Astrocyte of the spinal cord (primary cell): ENCODE results near the gene PPP2R1B.

Experiments
- DNase-seq: peaks from one replicate; pipeline ENCODE4 v3.0.0; 2011; ENCODE audit warnings: low read depth, low spot score
- H3K4me3 ChIP-seq: 2 replicates; pipeline ENCODE4 v1.5.1; 2011; ENCODE audit warnings: low read depth, mild to moderate bottlenecking, low read length, moderate library complexity
- in situ Hi-C: cut with HindIII; loops from 2 replicates; pipeline ENCODE4 v1.10.0; 2017; ENCODE audit warnings: low sequenced_read_pairs
- TF ChIP-seq, protein P1 (sequence below): IDR thresholded peaks from 2 replicates; pipeline ENCODE4 v1.5.1; 2012; ENCODE audit warnings: low read depth, mild to moderate bottlenecking, low read length, inconsistent platforms

PPP2R1B gene

DNA sequence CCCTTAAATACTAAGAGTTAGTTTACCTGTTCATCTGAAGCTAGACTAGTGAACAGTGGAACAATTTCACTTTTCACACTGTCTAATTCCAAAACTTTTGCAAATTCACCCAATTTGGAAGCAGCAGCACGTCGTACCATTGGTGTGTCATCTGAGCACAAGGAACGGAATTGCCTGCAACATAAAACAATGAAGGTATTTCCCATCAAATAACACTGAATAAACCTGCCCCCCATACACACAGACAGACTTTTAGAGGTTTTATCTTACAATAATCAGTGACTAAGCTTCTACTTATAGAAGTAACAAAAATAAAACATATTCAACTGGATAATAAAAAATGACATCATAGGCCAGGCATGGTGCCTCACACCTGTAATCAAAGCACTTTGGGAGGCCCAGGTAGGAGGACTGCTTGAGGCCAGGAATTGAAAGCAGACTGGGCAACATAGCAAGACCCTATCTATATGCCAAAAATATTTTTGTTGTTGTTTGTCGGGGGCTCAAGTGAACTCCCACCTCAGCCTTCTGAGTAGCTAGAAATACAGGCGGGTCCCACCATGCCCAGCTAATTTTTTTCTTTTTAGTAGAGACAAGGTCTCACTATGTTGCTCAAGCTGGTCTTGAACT is 6.3 kb downstream of the PPP2R1B start:
- TF ChIP-seq, protein P1, sequence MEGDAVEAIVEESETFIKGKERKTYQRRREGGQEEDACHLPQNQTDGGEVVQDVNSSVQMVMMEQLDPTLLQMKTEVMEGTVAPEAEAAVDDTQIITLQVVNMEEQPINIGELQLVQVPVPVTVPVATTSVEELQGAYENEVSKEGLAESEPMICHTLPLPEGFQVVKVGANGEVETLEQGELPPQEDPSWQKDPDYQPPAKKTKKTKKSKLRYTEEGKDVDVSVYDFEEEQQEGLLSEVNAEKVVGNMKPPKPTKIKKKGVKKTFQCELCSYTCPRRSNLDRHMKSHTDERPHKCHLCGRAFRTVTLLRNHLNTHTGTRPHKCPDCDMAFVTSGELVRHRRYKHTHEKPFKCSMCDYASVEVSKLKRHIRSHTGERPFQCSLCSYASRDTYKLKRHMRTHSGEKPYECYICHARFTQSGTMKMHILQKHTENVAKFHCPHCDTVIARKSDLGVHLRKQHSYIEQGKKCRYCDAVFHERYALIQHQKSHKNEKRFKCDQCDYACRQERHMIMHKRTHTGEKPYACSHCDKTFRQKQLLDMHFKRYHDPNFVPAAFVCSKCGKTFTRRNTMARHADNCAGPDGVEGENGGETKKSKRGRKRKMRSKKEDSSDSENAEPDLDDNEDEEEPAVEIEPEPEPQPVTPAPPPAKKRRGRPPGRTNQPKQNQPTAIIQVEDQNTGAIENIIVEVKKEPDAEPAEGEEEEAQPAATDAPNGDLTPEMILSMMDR = no peak
- in situ Hi-C loops = no loop called here
- no peak for DNase-seq
- no peak overlapping the region for H3K4me3 ChIP-seq

DNA sequence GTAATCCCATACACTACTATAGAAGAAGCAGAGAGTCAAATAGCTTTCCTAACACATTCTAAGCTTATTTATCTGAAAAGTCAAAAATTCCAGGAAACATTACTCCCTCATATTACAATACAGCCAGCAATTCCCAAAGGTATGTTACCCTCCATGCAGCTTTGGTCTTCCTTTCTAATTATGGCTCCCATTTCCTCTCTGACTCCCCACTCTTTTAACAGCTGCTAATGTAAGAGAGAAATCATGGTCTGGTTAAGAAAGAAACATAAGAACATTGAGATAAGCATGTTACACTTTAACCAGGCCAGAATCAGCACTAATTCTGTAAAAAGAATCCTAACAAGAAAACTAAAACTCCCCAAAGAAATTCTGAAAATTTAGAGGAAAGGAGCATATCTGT is 6.8 kb downstream of the PPP2R1B start:
- no peak for DNase-seq
- in situ Hi-C loops = no loop called here
- H3K4me3 ChIP-seq = no peak overlapping the region
- TF ChIP-seq, protein P1 = no peak

DNA sequence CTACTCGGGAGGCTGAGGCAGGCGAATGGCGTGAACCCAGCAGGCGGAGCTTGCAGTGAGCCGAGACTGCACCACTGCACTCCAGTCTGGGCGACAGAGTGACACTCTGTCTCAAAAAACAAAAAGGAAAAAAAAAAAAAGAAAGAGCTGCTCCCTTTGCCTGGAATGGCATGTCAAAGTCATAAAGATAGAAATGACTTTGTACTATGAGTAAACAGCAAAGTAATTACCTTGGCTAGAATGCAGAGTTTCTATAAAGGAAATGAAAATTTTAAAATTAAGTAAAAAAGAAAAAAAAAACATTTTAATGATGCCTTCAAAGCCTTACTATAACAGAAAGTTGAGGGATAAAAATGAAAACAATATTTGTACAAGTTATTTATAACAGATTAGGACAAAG is 10.1 kb downstream of the PPP2R1B start:
- no peak overlapping the region for H3K4me3 ChIP-seq
- in situ Hi-C loops = no loop called here
- TF ChIP-seq, protein P1 = no peak
- DNase-seq = no peak

DNA sequence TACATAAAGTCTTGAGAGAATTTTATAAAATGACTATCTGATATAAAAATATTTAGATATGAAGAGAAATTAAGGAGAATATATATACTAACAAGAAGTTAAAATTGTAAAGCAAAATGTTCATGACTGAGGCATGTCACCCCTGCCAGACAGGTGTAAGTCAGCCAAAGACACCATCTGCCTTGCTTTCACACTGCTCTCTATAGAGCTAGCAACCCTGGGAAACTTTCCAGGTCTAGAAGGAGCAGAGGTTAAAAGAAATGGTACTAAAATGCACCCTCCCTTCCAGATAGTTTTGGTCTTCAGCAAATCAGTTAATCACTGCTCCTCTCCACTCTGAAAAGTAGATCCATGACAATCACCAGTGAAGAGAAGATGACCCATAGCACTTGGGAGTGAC is 16.5 kb downstream of the PPP2R1B start:
- in situ Hi-C loops = no loop called here
- no peak overlapping the region for H3K4me3 ChIP-seq
- no peak for DNase-seq
- TF ChIP-seq, protein P1 = no peak

DNA sequence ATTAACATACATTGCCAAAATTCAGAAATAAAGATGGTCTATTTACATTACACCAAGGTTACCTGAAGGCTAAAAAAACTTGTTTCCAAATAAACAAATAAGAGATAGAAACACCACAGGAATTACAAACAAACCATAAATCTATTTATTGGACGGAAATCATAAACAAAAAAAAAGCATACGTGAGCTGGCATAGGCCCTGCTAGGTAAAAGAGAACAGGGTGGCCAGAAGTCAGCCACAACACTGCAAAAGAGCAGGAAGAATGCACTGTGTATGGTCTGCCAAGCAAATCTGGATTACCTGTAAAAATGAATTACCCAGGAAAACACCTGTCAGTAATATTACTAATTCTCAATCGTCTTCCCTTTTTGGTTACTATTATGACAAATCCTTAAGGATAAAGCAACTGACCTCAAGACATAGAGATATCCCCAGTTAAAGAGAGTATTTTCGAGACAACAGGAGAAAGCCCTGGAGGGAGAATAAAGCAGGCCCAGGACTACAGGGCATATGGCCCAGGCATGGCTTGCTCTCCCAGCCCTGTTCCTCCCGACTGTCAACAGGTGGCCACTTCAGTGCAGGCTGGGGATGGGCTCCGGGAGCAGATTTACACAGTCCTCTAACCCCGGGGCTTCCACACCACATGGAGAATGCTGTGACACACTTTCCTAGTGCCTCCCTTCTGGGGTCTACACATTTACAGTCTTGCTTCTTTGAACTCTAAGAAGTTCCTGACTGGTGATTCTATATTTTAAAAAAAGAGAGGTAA is 18.0 kb downstream of the PPP2R1B start:
- in situ Hi-C loops = no loop called here
- no peak for DNase-seq
- no peak overlapping the region for H3K4me3 ChIP-seq
- TF ChIP-seq, protein P1 = no peak

DNA sequence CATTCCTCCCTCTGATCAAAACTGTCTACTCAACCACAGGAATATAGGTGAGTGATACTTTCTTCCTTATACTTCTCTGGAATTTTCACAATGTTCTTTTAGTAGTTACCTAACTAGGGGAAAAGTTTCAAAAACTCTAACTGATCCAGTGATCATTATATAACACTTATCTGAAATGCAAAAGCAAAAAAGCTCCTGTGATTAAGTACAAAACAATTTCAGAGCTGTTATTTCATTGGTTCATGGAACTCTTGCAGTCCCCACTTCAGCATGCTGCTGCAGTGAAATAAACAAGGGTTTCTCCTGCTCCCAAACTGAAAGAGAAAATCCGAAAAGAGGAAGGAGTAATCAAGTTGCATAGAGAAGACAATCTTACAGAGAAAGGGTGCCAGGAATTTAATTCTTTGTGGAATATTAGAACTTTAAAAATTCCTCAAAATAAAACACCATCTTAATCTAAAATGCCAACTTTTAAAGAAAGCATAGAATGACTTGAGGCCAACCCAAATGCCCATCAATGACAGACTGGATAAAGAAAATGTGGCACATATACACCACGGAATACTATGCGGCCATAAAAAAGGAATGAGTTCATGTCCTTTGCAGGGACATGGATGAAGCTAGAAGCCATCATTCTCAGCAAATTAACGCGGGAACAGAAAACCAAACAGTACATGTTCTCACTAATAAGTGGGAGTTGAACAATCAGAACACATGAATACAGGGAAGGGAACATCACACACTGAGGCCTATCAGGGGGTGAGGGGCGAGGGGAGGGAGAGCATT is 20.3 kb downstream of the PPP2R1B start:
- in situ Hi-C loops = no loop called here
- TF ChIP-seq, protein P1 = no peak
- no peak overlapping the region for H3K4me3 ChIP-seq
- no peak for DNase-seq
